Dedifferentiated amniotic fluid mesenchymal stem cell (primary cell): ENCODE data around the gene MVB12B.
"Not testable (repeated sequence)": the region's sequence is repeated elsewhere in the genome, so short reads cannot be mapped to it uniquely, and the experiment has no call there.

ENCODE experiments used
- DNase-seq: peaks from one replicate; pipeline ENCODE4 v3.0.0-alpha.2; 2016; ENCODE audit errors: extremely low spot score

MVB12B gene

GRCh38 chr9:126472948-126473298 is 146.3 kb downstream of the MVB12B start:
- no peak for DNase-seq

- peak; percentile 65 for DNase-seq
These were observed 147.7 kb downstream of the MVB12B start for GRCh38 chr9:126474206-126474765.

DNA sequence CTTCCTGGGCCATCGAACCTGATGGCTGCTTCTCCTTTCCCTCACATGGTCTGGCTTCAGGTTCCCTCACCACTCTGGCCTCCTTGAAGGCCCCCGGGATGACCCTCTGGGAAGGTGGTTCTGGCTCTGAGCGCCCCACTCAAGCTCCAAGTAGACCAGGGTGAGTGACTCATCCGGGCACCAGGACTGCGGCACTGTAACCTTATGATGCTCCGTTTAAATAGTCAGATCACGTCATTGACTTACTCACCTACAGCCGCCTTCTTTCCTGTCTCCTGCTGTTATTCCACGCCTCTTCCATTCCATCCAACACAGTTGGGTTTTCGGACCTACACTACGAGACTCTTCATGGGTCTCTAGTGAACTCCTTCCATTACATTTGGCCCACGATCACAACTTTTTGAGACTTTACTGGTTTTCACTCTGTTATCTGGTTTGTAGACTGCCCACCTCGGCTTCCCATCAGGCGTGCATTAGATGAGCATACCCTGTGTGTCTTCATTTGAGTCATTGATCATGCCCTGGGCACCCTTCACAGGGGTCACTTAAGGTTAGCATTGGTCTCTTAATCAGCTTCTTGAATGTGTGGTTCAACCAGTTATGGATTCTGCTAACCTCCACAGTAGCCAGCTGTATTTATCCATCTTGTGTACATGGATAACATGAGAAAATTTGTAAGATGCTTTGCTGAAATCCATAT is 148.3 kb downstream of the MVB12B start:
- peak; percentile 22 for DNase-seq

DNA sequence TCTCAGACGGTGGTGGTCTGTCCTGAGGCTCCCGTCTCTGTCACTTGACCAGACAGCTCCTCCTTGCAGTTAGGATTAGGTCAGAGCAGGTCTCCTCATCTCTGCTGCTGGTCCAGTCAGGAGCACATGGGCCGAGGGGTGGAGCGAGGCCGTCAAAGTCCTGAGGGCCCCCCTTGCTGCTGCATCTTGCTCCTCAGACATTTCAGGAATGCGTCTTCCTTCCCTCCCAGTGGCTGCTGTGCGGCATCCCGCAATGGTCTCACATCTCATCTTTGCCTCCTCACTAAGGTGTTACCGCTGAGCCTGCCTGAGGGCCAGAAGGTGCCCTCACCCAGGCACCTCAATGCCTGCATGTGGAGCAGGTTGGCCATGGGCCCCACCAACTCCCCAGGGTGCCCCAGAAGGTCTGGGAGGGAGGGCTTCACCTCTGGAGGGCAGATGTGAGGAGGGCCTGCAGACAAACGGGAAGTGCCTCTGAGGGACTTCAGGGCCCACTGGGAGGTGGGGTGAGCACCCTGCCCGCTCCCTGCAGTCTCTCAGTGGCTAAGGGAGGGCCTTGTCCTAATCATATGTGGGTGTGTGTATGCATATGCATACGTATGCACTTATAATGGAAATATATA is 149.4 kb downstream of the MVB12B start:
- DNase-seq: no peak

DNA sequence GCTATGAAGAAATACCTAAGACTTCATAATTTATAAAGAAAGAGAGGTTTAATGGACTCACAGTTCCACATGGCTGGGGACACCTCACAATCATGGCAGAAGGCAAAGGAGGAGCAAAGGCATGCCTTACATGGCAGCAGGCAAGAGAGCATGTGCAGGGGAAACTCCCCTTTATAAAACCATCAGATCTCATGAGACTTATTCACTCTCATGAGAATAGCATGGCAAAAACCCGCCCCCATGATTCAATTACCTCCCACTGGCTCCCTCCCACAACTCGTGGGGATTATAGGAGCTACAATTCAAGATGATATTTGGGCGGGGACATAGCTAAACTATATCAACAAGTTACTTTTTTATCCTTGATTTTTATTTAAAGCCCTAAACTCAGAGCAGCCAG is 150.8 kb downstream of the MVB12B start:
- DNase-seq: not testable (repeated sequence)

- no peak for DNase-seq
These were observed 151.8 kb downstream of the MVB12B start for GRCh38 chr9:126478216-126478981.

DNA sequence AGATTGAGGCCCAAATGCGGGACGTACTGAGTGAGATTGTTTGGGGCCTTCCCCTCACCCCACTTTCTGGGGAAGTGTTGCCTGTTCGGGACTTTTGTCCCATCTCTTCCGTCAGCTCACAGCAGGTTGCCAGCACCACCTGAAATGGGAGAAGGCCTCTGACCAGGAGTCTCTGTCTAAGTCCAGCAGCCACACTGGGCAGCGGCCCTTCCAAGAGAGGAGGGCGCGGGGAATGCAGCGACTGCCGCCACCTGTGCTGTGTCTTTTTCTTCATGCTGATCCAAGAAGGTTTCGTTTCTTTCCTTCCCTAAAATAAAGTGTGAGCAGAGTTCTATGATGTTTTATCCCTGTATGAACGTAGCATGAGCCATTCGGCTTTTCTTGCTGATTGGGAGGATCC is 152.9 kb downstream of the MVB12B start:
- DNase-seq: no peak

GRCh38 chr9:126480813-126481212 is 154.2 kb downstream of the MVB12B start:
- no peak for DNase-seq

DNA sequence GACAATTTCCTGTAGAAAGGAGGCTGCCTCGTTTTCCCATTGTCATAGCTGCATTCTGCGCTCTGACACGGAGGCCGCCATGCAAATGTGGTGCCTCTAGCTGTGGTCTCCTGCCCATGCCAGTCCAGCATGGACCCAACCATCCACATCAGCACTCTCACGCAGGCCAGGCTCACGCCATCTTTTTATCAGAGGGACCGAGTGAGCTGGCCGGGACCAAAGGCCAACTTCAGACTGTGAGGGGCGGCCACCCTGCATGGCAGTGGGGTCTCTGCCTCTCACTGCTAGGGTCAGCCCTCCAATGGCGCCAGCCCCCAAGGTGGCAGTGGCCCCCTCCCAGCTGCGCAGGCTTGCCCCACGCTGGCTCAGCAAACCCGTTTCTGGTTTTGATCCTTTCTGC is 155.2 kb downstream of the MVB12B start:
- no peak for DNase-seq

GRCh38 chr9:126482361-126483044 is 155.9 kb downstream of the MVB12B start:
- peak; percentile 60 for DNase-seq

DNA sequence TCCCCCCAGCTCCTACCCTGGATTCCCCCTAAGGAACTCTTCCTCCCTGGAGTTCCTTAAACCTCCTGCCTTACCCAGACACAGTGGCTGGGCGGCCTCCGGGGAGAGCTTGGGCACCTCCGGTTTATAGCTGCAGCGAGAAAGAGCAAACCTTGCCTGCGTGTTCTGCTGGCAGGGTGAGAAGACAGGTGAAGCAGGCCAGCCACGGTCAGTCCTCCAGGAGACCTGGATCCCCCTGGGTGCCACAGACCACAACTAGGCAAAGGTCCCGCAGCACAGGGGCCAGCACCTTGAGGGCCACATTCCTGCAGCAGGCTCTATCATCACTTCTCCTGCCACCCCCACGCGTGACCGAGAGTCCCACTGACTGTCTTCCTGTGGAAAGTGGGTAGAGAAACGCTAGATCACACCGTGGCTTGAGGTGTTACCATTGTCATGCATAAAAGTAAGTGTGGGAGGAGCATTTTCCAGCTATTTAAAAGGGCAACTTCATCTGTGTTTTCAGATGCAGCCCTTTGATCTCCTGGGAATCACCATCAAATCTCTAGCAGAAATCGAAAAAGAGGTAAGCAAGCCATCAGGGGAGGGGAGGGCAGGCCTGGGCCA is 156.9 kb downstream of the MVB12B start:
- no peak for DNase-seq

DNA sequence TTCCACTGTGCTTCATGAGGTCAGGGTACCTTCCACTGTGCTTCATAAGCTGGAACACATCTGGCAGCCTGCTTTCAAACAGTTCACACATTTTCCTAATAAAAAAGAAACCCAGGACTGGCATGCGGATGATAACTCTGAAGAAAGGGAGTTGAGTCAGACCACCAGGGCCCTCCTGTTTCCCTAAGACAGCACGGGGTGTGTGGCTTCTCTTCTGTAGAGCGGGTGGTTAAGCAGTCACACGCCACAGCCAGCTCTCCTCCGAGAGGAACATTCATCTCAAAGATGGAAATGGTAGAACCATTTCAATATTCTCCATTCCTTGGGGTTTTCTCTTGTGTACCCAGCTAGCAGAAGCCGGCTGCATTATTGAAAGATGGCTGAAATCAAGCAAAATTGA is 159.0 kb downstream of the MVB12B start:
- no peak for DNase-seq

GRCh38 chr9:126486276-126486675 is 159.6 kb downstream of the MVB12B start:
- DNase-seq: no peak

GRCh38 chr9:126487856-126488255 is 161.2 kb downstream of the MVB12B start:
- no peak for DNase-seq

DNA sequence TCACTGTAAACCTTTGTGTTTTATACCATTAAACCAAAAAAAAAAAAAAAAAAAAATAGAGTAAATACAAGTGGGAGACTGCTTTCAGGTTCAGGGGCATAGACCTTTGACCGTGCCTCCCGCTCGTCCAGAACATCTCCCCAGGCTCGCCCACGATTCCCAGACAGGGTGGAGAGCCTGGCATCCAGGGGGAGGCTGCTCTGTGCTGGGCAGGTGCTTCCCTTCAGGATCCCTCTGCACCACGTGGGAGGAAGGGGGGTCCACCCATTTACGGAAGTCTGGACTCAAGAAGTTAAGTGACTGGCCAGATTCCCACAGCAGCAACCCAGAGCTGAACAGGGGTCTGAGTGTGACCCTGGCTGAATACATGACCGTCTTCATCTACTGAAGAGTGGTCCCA is 161.7 kb downstream of the MVB12B start:
- no peak for DNase-seq

- DNase-seq: no peak
These were observed 162.3 kb downstream of the MVB12B start for GRCh38 chr9:126488881-126489404.

DNA sequence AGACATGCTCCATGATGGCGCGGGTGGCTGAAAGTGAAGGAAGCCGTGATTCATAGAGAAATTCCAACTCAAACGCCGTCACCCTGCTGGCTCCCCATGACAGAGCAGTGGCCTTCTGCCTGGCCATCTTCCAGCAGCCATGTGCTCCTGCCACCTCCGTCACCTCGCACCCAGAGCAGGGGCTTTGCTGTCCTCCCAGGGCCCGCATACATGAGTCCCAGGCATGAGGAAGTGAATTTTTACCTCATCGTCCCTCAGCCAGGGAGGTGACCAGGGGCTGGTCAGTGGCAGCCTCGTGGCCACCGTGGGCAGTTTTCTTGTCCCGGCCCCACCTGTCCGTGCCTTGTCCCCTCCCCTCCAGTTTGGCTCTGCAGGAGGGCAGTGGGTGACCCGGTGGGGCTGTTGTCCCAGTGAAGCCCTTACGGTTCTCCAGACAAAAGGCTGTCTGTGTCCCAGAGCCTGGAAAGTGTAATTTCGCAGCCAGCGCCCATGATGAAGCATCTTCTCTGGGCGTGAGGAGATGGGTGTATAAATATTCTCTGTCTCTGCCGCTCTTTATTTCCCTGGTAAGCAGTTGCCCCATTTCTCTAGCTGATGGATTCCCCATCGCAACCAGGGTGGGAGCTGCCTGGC is 163.1 kb downstream of the MVB12B start:
- no peak for DNase-seq

- no peak for DNase-seq
These were observed 163.6 kb downstream of the MVB12B start for GRCh38 chr9:126490214-126490631.

DNA sequence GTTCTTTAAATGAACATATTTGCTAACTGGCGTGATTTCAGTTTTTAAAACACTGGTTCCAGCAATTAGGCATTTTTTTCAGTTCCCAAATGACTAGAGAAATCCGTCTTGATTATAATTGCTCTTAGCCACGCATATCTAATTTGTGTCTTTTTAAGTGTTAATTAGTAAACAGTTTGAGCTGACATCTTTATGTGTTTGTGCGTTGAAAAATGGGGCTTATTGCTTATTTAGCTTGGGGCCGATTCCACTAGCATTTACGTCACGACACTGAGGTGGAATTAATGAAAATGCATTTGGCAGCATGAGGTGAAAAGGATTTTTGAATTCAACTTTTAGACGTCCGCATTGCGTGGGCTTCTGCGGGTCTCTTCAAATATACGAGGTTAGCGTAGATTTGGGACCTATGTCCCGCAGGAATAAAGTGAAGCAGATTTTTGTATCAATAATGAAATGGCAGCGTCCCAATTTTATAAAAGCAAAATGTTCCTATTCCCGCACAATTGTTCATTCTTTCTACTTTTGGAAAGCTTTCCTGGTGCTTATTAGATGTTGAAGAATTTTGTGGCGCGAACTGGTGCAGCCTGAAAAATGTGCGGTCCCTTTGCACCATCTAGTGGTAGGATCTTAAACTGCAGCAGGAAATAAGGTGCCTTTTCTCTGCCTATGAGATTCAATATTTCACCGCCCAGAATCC is 164.4 kb downstream of the MVB12B start:
- DNase-seq: peak; percentile 75

GRCh38 chr9:126491568-126491879 is 164.9 kb downstream of the MVB12B start:
- DNase-seq: no peak
